Mucosa of stomach (tissue), 1 donor: ENCODE data around the gene NOP9.

Source experiments
- H3K27me3 ChIP-seq: one replicate; pipeline ENCODE4 v1.7.0; 2013; ENCODE audit warnings: mild to moderate bottlenecking, low read length; ENCODE audit not compliant: control insufficient read depth, insufficient read depth
- H3K36me3 ChIP-seq: one replicate; pipeline ENCODE4 v1.7.0; 2013; ENCODE audit warnings: low read length; ENCODE audit not compliant: control insufficient read depth, insufficient read depth
- H3K4me1 ChIP-seq: one replicate; pipeline ENCODE4 v1.7.0; 2013; ENCODE audit warnings: mild to moderate bottlenecking, low read length; ENCODE audit not compliant: control insufficient read depth, insufficient read depth
- H3K4me3 ChIP-seq: one replicate; pipeline ENCODE4 v1.7.0; 2013; ENCODE audit warnings: low read length
- H3K9ac ChIP-seq: one replicate; pipeline ENCODE4 v1.7.0; 2013; ENCODE audit warnings: mild to moderate bottlenecking, low read length, moderate library complexity
- H3K9me3 ChIP-seq: one replicate; pipeline ENCODE4 v1.7.0; 2013; ENCODE audit warnings: mild to moderate bottlenecking, low read length, moderate library complexity; ENCODE audit not compliant: control insufficient read depth
- donor health status: Pancreatic carcinoma.

NOP9 gene

DNA sequence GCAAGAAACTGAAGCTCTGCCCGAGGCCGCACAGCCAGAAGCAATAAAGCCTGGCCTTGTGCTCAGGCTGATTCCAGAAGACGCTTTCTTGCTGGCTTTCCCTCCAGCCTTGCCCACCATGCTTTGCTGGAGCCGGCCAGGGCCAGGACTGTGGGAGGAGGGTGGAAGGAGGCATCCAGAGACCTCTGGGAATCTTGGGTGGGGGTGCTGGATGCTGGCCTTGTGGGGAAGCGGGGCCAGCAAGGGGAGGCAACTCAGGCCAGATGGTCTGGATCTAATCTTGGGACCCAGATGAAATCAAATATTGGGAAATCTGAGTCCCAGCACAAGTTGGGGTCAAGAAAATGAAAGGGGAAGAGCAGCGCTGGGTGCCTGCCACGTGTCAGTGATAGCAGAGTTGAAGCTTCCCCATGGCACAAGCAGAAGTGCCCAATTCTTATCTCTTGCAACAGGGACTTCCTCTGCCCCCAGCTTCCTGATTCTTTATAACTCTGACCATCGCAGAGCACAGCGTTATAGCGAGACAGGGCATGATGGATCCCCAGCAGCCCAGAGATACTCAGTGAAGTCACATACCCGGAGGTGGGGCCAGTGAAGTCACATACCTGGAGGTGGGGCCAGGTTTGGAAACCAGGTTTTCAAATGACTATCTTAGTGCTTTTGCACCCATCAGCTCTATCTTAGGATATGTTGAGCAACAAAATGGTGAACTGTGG, 21.9 kb upstream of the NOP9 start:
- Histone ChIP-seq H3K36me3 (no peaks in the 10 kb centered on the region), H3K4me3 (no peak overlapping the region), H3K9me3 (no peaks in the 10 kb centered on the region), H3K4me1 (peaks cover 8% of the 10 kb centered on the region), H3K27me3 (no peaks in the 10 kb centered on the region), H3K9ac (no peak overlapping the region)

DNA sequence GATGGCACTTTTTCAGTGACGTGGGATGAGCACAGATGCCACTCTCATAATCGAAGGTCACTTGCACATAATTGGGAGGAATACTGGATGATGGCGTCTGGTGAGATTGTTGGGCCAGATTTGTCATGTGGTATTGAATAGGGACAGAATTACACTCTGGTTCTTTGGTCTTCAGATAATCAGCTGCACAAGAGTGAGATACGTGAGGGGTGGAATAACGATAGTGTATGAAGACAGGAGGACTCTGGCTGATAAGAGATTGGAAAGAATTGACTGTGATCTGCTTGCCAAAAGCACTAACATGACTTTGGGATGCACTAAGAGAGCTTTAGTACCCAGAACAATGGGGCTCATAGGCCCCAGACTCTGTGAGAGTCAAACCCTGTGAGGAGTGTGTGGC, 21.2 kb upstream of the NOP9 start:
- H3K9ac ChIP-seq, result no peak overlapping the region
- H3K27me3 ChIP-seq, result no peaks in the 10 kb centered on the region
- no peak overlapping the region for H3K4me3 ChIP-seq
- H3K36me3 ChIP-seq, result no peaks in the 10 kb centered on the region
- no peaks in the 10 kb centered on the region for H3K9me3 ChIP-seq
- peaks cover 8% of the 10 kb centered on the region for H3K4me1 ChIP-seq

DNA sequence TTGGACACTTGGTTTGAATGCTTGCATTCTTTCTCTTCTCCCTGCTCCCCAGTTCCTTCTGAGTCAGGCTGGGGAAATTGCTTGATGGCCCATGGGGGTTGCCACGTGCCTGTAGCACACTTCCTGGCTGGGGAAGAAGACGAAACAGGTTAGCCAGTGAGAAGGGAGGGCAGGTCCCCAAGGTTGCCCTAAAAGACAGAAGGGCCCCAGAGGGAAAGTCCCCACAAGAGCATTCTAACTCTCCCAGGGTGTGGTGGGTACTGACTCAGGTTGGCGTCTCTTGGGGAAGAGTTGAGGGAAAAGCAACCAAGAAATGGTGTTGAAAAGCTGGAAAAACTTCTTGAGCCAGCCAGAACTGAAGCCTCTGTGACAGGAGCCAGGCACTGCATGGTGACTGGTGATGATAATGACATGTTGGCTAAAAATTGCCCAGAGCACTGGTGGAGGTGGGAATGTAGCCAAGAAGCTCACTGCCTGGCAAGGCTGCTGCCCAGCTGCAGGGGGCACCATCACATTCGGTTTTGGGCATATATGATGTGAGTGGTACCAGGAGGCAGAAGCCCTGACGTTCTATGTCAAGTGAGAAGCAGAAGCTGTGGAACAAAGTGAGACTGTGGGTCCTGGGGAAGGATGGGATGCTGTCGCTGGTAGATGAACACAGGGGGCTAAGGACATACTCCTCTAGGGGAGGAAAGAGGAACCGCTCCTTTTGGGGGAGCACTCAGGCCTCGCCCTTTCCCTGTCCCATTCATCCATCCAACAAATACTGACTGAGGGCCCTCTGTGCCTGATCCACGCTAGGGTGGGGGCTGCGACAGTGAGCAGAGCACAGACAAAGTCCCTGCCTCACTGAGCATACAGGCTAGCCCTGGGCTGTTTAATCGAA, 20.1 kb upstream of the NOP9 start:
- Histone ChIP-seq H3K4me3 (no peak overlapping the region), H3K9me3 (no peaks in the 10 kb centered on the region), H3K27me3 (no peaks in the 10 kb centered on the region), H3K9ac (no peak overlapping the region), H3K36me3 (no peaks in the 10 kb centered on the region), H3K4me1 (peaks cover under 1% of the 10 kb centered on the region)

DNA sequence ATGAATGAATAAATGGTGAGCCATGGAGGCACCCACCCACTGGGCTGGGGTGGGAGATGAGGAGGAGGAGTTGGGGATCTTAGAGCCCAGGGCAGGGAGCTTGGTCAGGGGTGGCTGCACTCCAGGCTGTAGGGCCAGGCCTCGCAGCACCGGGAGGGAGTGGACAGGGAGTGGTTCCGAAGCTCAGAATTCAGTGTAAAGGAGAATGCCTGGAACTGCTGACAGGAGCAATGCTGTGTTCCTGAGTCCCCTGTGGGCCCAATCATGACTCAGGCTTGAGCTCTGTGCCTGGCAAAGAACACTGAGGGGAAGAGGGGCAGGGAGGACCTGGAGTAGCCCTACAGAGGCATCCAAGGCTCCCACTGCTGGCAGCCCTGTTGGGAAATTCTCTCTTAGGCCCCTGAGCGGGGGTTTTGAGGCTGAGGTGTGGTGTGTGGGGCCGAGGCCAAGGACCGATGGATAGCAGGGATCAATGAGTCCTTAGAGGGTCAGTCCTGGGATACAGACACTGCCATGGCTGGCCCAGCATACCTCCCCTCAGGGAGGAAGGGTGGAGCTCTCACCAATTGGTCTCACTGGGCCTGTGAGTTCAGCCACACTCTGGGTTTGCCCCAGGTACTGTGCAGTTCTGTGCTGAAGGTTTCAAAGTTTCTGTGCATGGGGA, 18.7 kb upstream of the NOP9 start:
- no peaks in the 10 kb centered on the region for H3K4me1 ChIP-seq
- H3K9ac ChIP-seq, result no peak overlapping the region
- no peaks in the 10 kb centered on the region for H3K27me3 ChIP-seq
- no peaks in the 10 kb centered on the region for H3K9me3 ChIP-seq
- no peak overlapping the region for H3K4me3 ChIP-seq
- no peaks in the 10 kb centered on the region for H3K36me3 ChIP-seq

DNA sequence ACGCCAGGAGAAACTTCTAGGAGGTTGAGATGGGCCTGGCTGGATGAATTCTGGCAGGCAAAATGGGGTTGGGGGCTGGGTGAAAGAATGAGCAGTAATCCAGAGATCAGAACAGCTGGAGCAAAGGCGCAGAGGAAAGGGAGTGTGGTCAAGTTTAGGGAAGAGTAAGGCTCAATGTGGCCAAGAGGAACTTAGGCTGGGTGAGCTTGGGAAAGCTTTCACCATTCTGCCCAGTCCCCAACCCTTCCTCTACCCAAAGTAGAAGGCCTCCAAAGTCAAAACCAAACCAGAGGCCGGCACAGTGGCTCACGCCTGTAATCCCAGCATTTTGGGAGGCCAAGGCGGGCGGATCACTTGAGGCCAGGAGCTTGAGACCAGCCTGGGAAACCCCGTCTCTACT, 18.0 kb upstream of the NOP9 start:
- H3K9ac ChIP-seq, result no peak overlapping the region
- no peaks in the 10 kb centered on the region for H3K36me3 ChIP-seq
- H3K27me3 ChIP-seq, result no peaks in the 10 kb centered on the region
- H3K9me3 ChIP-seq, result no peaks in the 10 kb centered on the region
- no peaks in the 10 kb centered on the region for H3K4me1 ChIP-seq
- H3K4me3 ChIP-seq, result no peak overlapping the region

DNA sequence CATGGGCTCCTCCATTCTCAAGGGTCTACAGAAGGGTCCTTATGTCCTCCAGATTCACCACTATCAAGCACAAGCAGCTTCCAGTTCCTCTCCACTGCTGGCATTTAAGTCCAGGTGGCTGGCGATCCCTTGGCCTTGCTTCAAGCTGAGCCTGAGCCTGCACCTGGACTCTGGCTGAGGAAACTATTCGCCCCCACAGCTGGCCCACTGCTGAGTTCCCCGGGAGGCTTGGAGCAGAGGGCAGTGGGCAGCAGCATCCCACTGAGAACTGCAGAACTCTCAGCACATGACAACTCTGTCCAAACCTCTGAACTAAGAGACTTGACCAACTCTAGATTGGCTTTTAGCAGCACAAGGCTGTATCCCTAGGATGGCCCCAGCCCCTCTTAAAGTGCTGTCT, 16.9 kb upstream of the NOP9 start:
- Histone ChIP-seq H3K27me3 (no peaks in the 10 kb centered on the region), H3K4me3 (no peak overlapping the region), H3K4me1 (no peaks in the 10 kb centered on the region), H3K9ac (no peak overlapping the region), H3K36me3 (no peaks in the 10 kb centered on the region), H3K9me3 (no peaks in the 10 kb centered on the region)

DNA sequence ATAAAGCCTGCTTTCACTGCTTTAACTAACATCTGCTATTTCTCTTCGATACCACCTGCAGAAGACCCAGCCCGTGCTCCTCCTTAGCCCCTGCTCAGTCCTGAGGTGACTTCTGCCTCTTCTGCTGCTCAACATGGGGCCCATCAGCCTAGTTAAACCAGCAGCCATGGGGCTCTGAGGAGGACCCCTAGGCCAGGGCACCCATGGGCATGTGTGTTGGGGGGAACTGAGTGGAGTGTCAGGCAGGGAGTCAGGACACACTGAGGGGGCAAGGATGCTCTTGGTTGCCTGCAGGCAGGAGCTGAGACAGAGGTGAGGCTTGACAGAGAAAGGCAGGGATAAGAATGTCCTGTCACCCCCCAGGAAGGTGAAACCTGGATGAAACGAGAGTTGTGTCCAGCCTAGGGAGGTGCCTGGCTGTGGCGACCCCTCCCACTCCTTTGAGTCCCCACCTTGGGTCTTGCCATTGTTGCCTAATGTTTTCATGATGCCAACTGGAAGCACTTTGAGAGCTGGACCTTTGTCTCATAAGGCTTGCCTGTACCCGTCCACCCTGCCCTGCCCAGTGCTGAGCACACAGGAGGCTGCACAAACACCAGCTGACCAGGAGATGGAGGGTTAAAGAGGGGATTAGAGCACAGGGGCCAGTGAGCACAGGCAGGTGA, 15.7 kb upstream of the NOP9 start:
- Histone ChIP-seq H3K36me3 (no peaks in the 10 kb centered on the region), H3K27me3 (no peaks in the 10 kb centered on the region), H3K9me3 (no peaks in the 10 kb centered on the region), H3K4me3 (no peak overlapping the region), H3K9ac (no peak overlapping the region), H3K4me1 (no peaks in the 10 kb centered on the region)

DNA sequence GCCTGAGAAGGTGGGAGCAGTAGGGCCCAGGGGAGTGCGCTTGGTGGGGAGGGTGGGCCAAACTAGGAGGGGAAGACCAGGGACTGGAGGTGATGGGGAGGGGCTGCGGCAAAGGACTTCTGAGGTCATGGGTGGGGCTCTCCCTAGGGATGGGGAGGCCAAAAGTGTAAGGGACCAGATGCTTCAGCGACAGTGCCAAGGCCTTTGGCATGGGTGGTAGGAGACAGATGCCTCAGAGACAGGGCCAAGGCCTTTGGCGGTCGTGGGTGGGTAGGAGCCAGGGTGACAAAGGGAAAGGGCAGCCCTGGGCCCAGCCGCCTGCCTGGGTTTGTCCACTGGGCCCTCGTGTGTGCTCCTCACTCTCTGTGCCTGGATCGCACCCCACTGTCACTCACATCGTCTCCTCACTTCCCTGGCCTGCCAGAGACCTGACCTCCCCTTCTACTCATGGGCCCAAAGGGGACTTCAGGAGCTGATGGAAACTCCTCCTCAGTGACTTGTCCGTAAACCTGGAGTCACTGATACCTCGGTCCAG, 15.1 kb upstream of the NOP9 start:
- Histone ChIP-seq H3K27me3 (no peaks in the 10 kb centered on the region), H3K36me3 (no peaks in the 10 kb centered on the region), H3K9ac (no peak overlapping the region)

DNA sequence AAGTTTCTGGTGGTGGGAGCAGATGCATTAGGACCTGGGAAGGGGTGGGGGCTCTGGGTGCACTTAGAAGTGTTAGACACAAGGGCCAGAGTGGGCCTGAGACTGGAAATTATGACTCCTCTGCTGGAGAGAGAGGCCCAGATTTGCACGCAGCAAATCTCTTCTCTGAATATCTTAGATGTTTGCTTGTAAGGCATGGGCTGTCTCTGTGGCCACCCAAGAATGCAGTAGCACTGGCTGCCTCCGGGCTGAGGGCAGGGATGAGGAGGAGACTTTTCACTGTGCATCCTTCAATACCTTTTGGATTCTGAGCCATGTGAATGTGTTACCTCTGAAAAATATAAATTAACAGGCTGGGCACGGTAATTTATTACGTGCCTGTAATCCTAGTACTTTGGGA, 14.3 kb upstream of the NOP9 start:
- no peaks in the 10 kb centered on the region for H3K36me3 ChIP-seq
- H3K4me3 ChIP-seq, result no peak overlapping the region
- no peaks in the 10 kb centered on the region for H3K4me1 ChIP-seq
- H3K9me3 ChIP-seq, result no peaks in the 10 kb centered on the region
- no peak overlapping the region for H3K9ac ChIP-seq
- H3K27me3 ChIP-seq, result no peaks in the 10 kb centered on the region

More for the DNA sequence above, 15.1 kb upstream of the NOP9 start:
- Histone ChIP-seq H3K9me3 (no peaks in the 10 kb centered on the region), H3K4me1 (no peaks in the 10 kb centered on the region), H3K4me3 (no peak overlapping the region)

DNA sequence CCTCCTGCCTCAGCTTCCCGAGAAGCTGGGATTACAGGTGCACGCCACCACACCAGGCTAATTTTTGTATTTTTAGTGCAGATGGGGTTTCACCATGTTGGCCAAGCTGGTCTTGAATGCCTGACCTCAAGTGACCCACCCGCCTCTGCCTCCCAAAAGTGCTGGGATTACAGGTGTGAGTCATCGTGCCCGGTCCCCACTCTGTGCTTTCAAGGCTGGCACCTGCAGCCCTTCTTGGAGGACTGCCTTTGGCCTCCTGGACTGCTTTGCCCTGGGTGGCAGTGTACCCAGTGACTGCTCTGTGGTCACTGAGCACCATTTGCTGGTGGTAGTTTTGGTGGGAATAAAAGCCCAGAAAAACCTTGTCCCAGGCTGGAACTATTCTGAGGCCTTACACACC, 12.7 kb upstream of the NOP9 start:
- Histone ChIP-seq H3K9ac (no peak overlapping the region), H3K36me3 (peaks cover 3% of the 10 kb centered on the region), H3K4me3 (no peak overlapping the region), H3K27me3 (no peaks in the 10 kb centered on the region), H3K4me1 (no peaks in the 10 kb centered on the region), H3K9me3 (no peaks in the 10 kb centered on the region)

DNA sequence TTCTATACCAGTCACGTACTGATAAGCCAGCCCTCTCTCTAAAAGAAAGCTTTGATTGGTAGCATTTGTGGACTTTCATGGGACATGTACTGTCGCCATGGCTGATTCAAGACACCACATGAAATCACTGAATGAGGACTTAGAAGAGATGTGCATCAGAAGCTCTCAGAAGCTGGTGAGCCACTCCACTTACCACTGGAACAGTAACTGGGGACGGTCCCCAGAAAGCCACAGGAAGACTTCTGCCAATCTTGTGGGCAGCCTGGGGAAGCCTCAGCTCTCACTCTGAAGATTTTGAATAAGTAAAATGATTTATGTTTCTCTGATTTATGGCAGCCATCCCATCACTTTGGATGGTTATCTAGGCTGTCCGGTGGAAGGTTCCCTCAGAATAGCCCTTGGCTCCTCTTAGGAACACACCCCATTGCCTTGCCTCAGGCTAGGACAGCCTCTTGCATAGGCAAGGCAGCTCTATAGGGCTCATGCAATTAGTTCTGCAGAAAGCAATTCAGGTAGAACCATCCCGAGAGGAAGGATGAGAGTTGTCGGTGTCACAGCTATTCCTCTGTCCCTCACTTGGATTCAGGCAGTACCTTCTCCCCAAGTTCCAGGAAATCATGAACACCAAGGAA, 9.9 kb upstream of the NOP9 start:
- no peak overlapping the region for H3K9ac ChIP-seq
- peaks cover 3% of the 10 kb centered on the region for H3K36me3 ChIP-seq
- H3K9me3 ChIP-seq, result no peaks in the 10 kb centered on the region
- H3K4me3 ChIP-seq, result no peak overlapping the region
- H3K27me3 ChIP-seq, result no peaks in the 10 kb centered on the region
- no peaks in the 10 kb centered on the region for H3K4me1 ChIP-seq
